ENCODE data around the gene ATRNL1.
"Not testable (repeated sequence)": the region's sequence is repeated elsewhere in the genome, so short reads cannot be mapped to it uniquely, and the experiment has no call there.

ATRNL1 gene

GRCh38 chr10:115696747-115697146 lies 603.6 kb downstream of the ATRNL1 start:
- no peaks in the 10 kb centered on the region for H3K9me3 ChIP-seq (ENCODE audit: control insufficient read depth, insufficient read depth, low read length)

GRCh38 chr10:115706026-115706425 lies 612.9 kb downstream of the ATRNL1 start:
- Histone ChIP-seq H3K4me1 (ENCODE audit: insufficient read depth, low read length) (peaks cover 4% of the 10 kb centered on the region; the same call in 1 of the 2 replicates), H3K9ac (ENCODE audit: low read depth, low read length) (no peak overlapping the region), H3K9me3 (ENCODE audit: control insufficient read depth, insufficient read depth, low read length) (no peaks in the 10 kb centered on the region), H3K36me3 (ENCODE audit: insufficient read depth, low read length) (no peaks in the 10 kb centered on the region)

More at GRCh38 chr10:115696747-115697146, 603.6 kb downstream of the ATRNL1 start:
- H3K36me3 ChIP-seq (ENCODE audit: insufficient read depth, low read length) = no peaks in the 10 kb centered on the region
- no peaks in the 10 kb centered on the region for H3K4me1 ChIP-seq (ENCODE audit: insufficient read depth, low read length)
- H3K9ac ChIP-seq (ENCODE audit: low read depth, low read length) = no peak overlapping the region

GRCh38 chr10:115706488-115707076 lies 613.4 kb downstream of the ATRNL1 start:
- Histone ChIP-seq H3K36me3 (ENCODE audit: insufficient read depth, low read length) (no peaks in the 10 kb centered on the region), H3K9ac (ENCODE audit: low read depth, low read length) (no peak overlapping the region), H3K4me1 (ENCODE audit: insufficient read depth, low read length) (peaks cover 4% of the 10 kb centered on the region; the same call in 1 of the 2 replicates), H3K9me3 (ENCODE audit: control insufficient read depth, insufficient read depth, low read length) (no peaks in the 10 kb centered on the region)

- Histone ChIP-seq H3K9ac (ENCODE audit: low read depth, low read length) (no peak overlapping the region), H3K9me3 (ENCODE audit: control insufficient read depth, insufficient read depth, low read length) (no peaks in the 10 kb centered on the region), H3K4me1 (ENCODE audit: insufficient read depth, low read length) (peaks cover 4% of the 10 kb centered on the region; the same call in 1 of the 2 replicates), H3K36me3 (ENCODE audit: insufficient read depth, low read length) (no peaks in the 10 kb centered on the region)
Measured at GRCh38 chr10:115710136-115710535, 617.0 kb downstream of the ATRNL1 start.

- Histone ChIP-seq H3K9ac (ENCODE audit: low read depth, low read length) (no peak overlapping the region), H3K36me3 (ENCODE audit: insufficient read depth, low read length) (no peaks in the 10 kb centered on the region), H3K4me1 (ENCODE audit: insufficient read depth, low read length) (no peaks in the 10 kb centered on the region), H3K9me3 (ENCODE audit: control insufficient read depth, insufficient read depth, low read length) (no peaks in the 10 kb centered on the region)
Measured at GRCh38 chr10:115711306-115711705, 618.1 kb downstream of the ATRNL1 start.

- Histone ChIP-seq H3K9me3 (ENCODE audit: control insufficient read depth, insufficient read depth, low read length) (no peaks in the 10 kb centered on the region), H3K36me3 (ENCODE audit: insufficient read depth, low read length) (no peaks in the 10 kb centered on the region), H3K9ac (ENCODE audit: low read depth, low read length) (no peak overlapping the region), H3K4me1 (ENCODE audit: insufficient read depth, low read length) (no peaks in the 10 kb centered on the region)
Measured at GRCh38 chr10:115720121-115720520, 627.0 kb downstream of the ATRNL1 start.

- H3K4me1 ChIP-seq (ENCODE audit: insufficient read depth, low read length) = no peaks in the 10 kb centered on the region
- H3K9me3 ChIP-seq (ENCODE audit: control insufficient read depth, insufficient read depth, low read length) = no peaks in the 10 kb centered on the region
- H3K9ac ChIP-seq (ENCODE audit: low read depth, low read length) = no peak overlapping the region
- H3K36me3 ChIP-seq (ENCODE audit: insufficient read depth, low read length) = no peaks in the 10 kb centered on the region
Measured at GRCh38 chr10:115727129-115727528, 634.0 kb downstream of the ATRNL1 start.

GRCh38 chr10:115744089-115744488 lies 650.9 kb downstream of the ATRNL1 start:
- Histone ChIP-seq H3K36me3 (ENCODE audit: insufficient read depth, low read length) (no peaks in the 10 kb centered on the region), H3K9ac (ENCODE audit: low read depth, low read length) (no peak overlapping the region), H3K4me1 (ENCODE audit: insufficient read depth, low read length) (no peaks in the 10 kb centered on the region), H3K9me3 (ENCODE audit: control insufficient read depth, insufficient read depth, low read length) (no peaks in the 10 kb centered on the region)

GRCh38 chr10:115745943-115746342 lies 652.8 kb downstream of the ATRNL1 start:
- no peak overlapping the region for H3K9ac ChIP-seq (ENCODE audit: low read depth, low read length)
- no peaks in the 10 kb centered on the region for H3K36me3 ChIP-seq (ENCODE audit: insufficient read depth, low read length)
- H3K4me1 ChIP-seq (ENCODE audit: insufficient read depth, low read length) = no peaks in the 10 kb centered on the region
- no peaks in the 10 kb centered on the region for H3K9me3 ChIP-seq (ENCODE audit: control insufficient read depth, insufficient read depth, low read length)

GRCh38 chr10:115747811-115748210 lies 654.6 kb downstream of the ATRNL1 start:
- H3K9ac ChIP-seq (ENCODE audit: low read depth, low read length) = no peak overlapping the region
- no peaks in the 10 kb centered on the region for H3K4me1 ChIP-seq (ENCODE audit: insufficient read depth, low read length)

GRCh38 chr10:115758488-115758887 lies 665.3 kb downstream of the ATRNL1 start:
- not testable (repeated sequence) for H3K4me1 ChIP-seq (ENCODE audit: insufficient read depth, low read length); H3K9me3 ChIP-seq (ENCODE audit: control insufficient read depth, insufficient read depth, low read length); H3K36me3 ChIP-seq (ENCODE audit: insufficient read depth, low read length); H3K9ac ChIP-seq (ENCODE audit: low read depth, low read length)

More at GRCh38 chr10:115747811-115748210, 654.6 kb downstream of the ATRNL1 start:
- Histone ChIP-seq H3K9me3 (ENCODE audit: control insufficient read depth, insufficient read depth, low read length) (no peaks in the 10 kb centered on the region), H3K36me3 (ENCODE audit: insufficient read depth, low read length) (no peaks in the 10 kb centered on the region)

GRCh38 chr10:115760131-115760530 lies 667.0 kb downstream of the ATRNL1 start:
- no peak overlapping the region for H3K9ac ChIP-seq (ENCODE audit: low read depth, low read length)
- H3K36me3 ChIP-seq (ENCODE audit: insufficient read depth, low read length) = no peaks in the 10 kb centered on the region
- H3K9me3 ChIP-seq (ENCODE audit: control insufficient read depth, insufficient read depth, low read length) = no peaks in the 10 kb centered on the region
- peaks cover 9% of the 10 kb centered on the region; the same call in 1 of the 2 replicates for H3K4me1 ChIP-seq (ENCODE audit: insufficient read depth, low read length)

GRCh38 chr10:115761166-115761565 lies 668.0 kb downstream of the ATRNL1 start:
- Histone ChIP-seq H3K36me3 (ENCODE audit: insufficient read depth, low read length) (no peaks in the 10 kb centered on the region), H3K4me1 (ENCODE audit: insufficient read depth, low read length) (peaks cover 9% of the 10 kb centered on the region; the same call in 1 of the 2 replicates), H3K9ac (ENCODE audit: low read depth, low read length) (no peak overlapping the region), H3K9me3 (ENCODE audit: control insufficient read depth, insufficient read depth, low read length) (no peaks in the 10 kb centered on the region)

- no peaks in the 10 kb centered on the region for H3K9me3 ChIP-seq (ENCODE audit: control insufficient read depth, insufficient read depth, low read length)
- no peaks in the 10 kb centered on the region for H3K36me3 ChIP-seq (ENCODE audit: insufficient read depth, low read length)
- no peak overlapping the region for H3K9ac ChIP-seq (ENCODE audit: low read depth, low read length)
- H3K4me1 ChIP-seq (ENCODE audit: insufficient read depth, low read length) = peaks cover 9% of the 10 kb centered on the region; the same call in 1 of the 2 replicates
Measured at GRCh38 chr10:115762029-115762428, 668.9 kb downstream of the ATRNL1 start.

- H3K9me3 ChIP-seq (ENCODE audit: control insufficient read depth, insufficient read depth, low read length) = no peaks in the 10 kb centered on the region
- no peaks in the 10 kb centered on the region for H3K36me3 ChIP-seq (ENCODE audit: insufficient read depth, low read length)
- no peaks in the 10 kb centered on the region for H3K4me1 ChIP-seq (ENCODE audit: insufficient read depth, low read length)
Measured at GRCh38 chr10:115771755-115772154, 678.6 kb downstream of the ATRNL1 start.

More at GRCh38 chr10:115771755-115772154, 678.6 kb downstream of the ATRNL1 start:
- no peak overlapping the region for H3K9ac ChIP-seq (ENCODE audit: low read depth, low read length)

All from ES-I3 (cell line).